ENCODE measurements around the gene ACP3.

ACP3 gene

DNA sequence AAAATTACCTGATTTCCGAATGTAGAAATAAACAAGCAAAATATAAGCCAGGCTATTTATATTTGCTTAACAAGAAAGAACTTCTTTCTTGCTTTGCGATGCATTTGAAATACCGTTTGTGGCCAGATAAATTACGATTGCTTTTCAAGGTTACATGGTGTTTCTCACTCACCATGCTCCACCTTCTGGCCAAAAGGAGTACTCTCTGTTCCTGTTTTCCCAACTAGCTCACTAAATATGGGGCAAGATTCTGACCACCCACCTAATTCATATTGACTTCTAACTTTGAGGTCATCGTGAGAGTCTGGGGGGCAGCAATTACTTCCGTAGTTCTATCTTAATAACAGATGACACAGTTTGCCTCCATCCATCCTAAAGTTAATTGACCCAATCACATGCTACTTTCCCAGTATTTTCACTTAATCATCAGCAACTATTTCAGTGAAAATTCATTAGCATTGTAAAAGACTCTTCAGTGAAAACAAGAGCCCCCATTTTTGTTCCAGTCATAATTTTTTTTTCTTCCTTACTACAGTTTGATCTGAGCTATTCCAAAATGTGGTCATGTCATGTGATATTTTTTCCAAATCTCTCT lies 25.9 kb downstream of the ACP3 start:
- Histone ChIP-seq H3K4me2 (ENCODE audit: low read depth, low read length) (peak overlapping the region; percentile 18; the same call in 1 of the 2 replicates), H3K4me1 (ENCODE audit: low read length) (no peaks in the 10 kb centered on the region), H3K36me3 (replicated peaks; ENCODE audit: insufficient read depth, low read length) (no peaks in the 10 kb centered on the region), H3K9me3 (replicated peaks; ENCODE audit: insufficient read depth, low read length) (no peaks in the 10 kb centered on the region), H3K27ac (ENCODE audit: low read length) (no peak overlapping the region), H3K9me2 (replicated peaks; ENCODE audit: insufficient read depth, low read length) (no peaks in the 10 kb centered on the region), H3K27me3 (replicated peaks; ENCODE audit: insufficient read depth, low read length) (no peaks in the 10 kb centered on the region), H2AFZ (ENCODE audit: low read length) (no peak overlapping the region), H3K9ac (ENCODE audit: low read length) (no peak overlapping the region), H4K20me1 (ENCODE audit: insufficient read depth, low read length) (no peaks in the 10 kb centered on the region), H3K4me3 (ENCODE audit: low read length) (no peak overlapping the region), H3K79me2 (ENCODE audit: low read length) (no peaks in the 10 kb centered on the region), H3F3A (ENCODE audit: insufficient read depth, low read length) (no peaks in the 10 kb centered on the region)
- peak; percentile 62 for DNase-seq
- no peak for TF ChIP-seq EZH2 (optimal IDR thresholded peaks at IDR 0.05; ENCODE audit: low read depth, low read length)
- TF ChIP-seq, protein P1, sequence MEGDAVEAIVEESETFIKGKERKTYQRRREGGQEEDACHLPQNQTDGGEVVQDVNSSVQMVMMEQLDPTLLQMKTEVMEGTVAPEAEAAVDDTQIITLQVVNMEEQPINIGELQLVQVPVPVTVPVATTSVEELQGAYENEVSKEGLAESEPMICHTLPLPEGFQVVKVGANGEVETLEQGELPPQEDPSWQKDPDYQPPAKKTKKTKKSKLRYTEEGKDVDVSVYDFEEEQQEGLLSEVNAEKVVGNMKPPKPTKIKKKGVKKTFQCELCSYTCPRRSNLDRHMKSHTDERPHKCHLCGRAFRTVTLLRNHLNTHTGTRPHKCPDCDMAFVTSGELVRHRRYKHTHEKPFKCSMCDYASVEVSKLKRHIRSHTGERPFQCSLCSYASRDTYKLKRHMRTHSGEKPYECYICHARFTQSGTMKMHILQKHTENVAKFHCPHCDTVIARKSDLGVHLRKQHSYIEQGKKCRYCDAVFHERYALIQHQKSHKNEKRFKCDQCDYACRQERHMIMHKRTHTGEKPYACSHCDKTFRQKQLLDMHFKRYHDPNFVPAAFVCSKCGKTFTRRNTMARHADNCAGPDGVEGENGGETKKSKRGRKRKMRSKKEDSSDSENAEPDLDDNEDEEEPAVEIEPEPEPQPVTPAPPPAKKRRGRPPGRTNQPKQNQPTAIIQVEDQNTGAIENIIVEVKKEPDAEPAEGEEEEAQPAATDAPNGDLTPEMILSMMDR (IDR thresholded peaks at IDR 0.05; ENCODE audit: low read length), result peak; percentile 83

GRCh38 chr3:132344666-132345280 lies 27.6 kb downstream of the ACP3 start:
- Histone ChIP-seq H4K20me1 (ENCODE audit: insufficient read depth, low read length) (no peaks in the 10 kb centered on the region), H3K4me3 (ENCODE audit: low read length) (no peak overlapping the region), H3K79me2 (ENCODE audit: low read length) (no peaks in the 10 kb centered on the region)

DNA sequence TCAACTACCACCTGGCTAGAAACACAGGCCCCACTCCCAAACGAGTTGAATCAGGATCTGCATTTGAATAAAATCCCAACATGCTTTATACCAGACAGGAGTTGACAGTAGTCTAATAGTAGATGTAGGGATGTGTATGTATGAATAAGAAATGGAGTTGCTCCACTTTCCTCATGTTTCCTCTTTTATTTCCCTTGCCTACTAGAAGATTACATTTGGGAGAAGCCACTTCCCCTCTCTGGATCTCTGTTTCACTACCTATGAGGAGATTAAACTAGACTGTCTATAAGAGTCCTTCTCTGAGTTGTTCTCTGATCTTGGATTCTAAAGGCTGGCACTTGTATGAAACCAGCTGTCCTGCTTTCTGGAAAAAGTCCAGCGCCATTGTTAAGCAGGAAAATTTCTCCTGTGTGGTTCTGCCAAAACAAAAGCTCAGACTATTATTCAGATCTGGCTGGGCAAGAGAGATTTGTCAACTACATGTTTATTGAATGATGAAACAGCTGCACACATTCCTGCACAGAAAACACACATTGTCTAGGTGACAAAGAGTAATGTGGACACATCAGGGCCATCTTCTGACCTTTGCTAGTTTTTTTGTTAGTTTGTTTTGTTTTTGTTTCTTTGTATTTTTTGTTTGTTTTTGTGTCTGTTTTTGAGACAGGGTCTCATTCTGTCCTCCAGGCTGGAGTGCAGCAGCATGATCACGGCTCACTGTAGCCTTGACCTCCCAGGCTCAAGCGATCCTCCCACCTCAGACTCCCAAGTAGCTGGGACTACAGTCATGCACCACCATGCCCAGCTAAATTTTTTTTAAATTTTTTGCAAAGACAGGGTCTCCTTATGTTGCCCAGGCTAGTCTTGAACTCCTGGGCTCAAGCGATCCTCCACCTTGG lies 29.9 kb downstream of the ACP3 start:
- no peak overlapping the region for H2AFZ ChIP-seq (ENCODE audit: low read length)
- no peaks in the 10 kb centered on the region for H3K4me1 ChIP-seq (ENCODE audit: low read length)
- H3K36me3 ChIP-seq (replicated peaks; ENCODE audit: insufficient read depth, low read length), result no peaks in the 10 kb centered on the region
- no peaks in the 10 kb centered on the region for H3F3A ChIP-seq (ENCODE audit: insufficient read depth, low read length)
- TF ChIP-seq EZH2phosphoT487 (IDR thresholded peaks at IDR 0.05; ENCODE audit: low read length) (no peak), EZH2 (optimal IDR thresholded peaks at IDR 0.05; ENCODE audit: low read depth, low read length) (no peak)
- TF ChIP-seq, protein P1 (IDR thresholded peaks at IDR 0.05; ENCODE audit: low read length), result no peak
- H3K27ac ChIP-seq (ENCODE audit: low read length), result no peak overlapping the region
- no peak for DNase-seq
- no peaks in the 10 kb centered on the region for H3K9me2 ChIP-seq (replicated peaks; ENCODE audit: insufficient read depth, low read length)
- H3K9me3 ChIP-seq (replicated peaks; ENCODE audit: insufficient read depth, low read length), result no peaks in the 10 kb centered on the region
- no peak overlapping the region for H3K9ac ChIP-seq (ENCODE audit: low read length)
- H3K4me2 ChIP-seq (ENCODE audit: low read depth, low read length), result no peak overlapping the region
- H3K79me2 ChIP-seq (ENCODE audit: low read length), result no peaks in the 10 kb centered on the region
- no peaks in the 10 kb centered on the region for H3K27me3 ChIP-seq (replicated peaks; ENCODE audit: insufficient read depth, low read length)
- H3K4me3 ChIP-seq (ENCODE audit: low read length), result no peak overlapping the region
- no peaks in the 10 kb centered on the region for H4K20me1 ChIP-seq (ENCODE audit: insufficient read depth, low read length)

More at GRCh38 chr3:132344666-132345280, 27.6 kb downstream of the ACP3 start:
- Histone ChIP-seq H3K9ac (ENCODE audit: low read length) (no peak overlapping the region), H3K9me3 (replicated peaks; ENCODE audit: insufficient read depth, low read length) (no peaks in the 10 kb centered on the region), H2AFZ (ENCODE audit: low read length) (no peak overlapping the region), H3K27ac (ENCODE audit: low read length) (no peak overlapping the region), H3K27me3 (replicated peaks; ENCODE audit: insufficient read depth, low read length) (no peaks in the 10 kb centered on the region), H3K4me1 (ENCODE audit: low read length) (no peaks in the 10 kb centered on the region), H3K4me2 (ENCODE audit: low read depth, low read length) (no peak overlapping the region), H3F3A (ENCODE audit: insufficient read depth, low read length) (no peaks in the 10 kb centered on the region), H3K9me2 (replicated peaks; ENCODE audit: insufficient read depth, low read length) (no peaks in the 10 kb centered on the region), H3K36me3 (replicated peaks; ENCODE audit: insufficient read depth, low read length) (no peaks in the 10 kb centered on the region)
- no peak for TF ChIP-seq EZH2 (optimal IDR thresholded peaks at IDR 0.05; ENCODE audit: low read depth, low read length)
- TF ChIP-seq EZH2phosphoT487 (IDR thresholded peaks at IDR 0.05; ENCODE audit: low read length), result no peak
- TF ChIP-seq, protein P1 (IDR thresholded peaks at IDR 0.05; ENCODE audit: low read length), result no peak
- DNase-seq, result no peak

All from MM.1S (cell line).